OCI-LY3 (cell line): ENCODE results near the gene EPHA6.

ENCODE experiments used
- H2AFZ ChIP-seq: fragments of 200-600, 300-600 bp; shearing (Covaris generic); 2 replicates; pipeline ENCODE4 v1.6.0; 2014; ENCODE audit warnings: antibody characterized with exemption, low read depth, low read length
- H3K27ac ChIP-seq: fragments of 200-600, 300-600 bp; sonication (generic); 2 replicates; pipeline ENCODE4 v1.5.1; 2014; ENCODE audit warnings: mild to moderate bottlenecking, low read length, moderate library complexity, mixed read lengths
- H3K27me3 ChIP-seq: fragments of 200-600, 300-600 bp; sonication (generic); 2 replicates; pipeline ENCODE4 v1.6.1; 2014; ENCODE audit warnings: low read depth, low read length, mixed read lengths
- H3K36me3 ChIP-seq: fragments of 200-600, 300-600 bp; sonication (generic); replicated peaks from 2 replicates; pipeline ENCODE3; 2014; ENCODE audit warnings: low read depth, low read length, mixed read lengths
- H3K4me1 ChIP-seq: fragments of 300-600, 200-600 bp; sonication (generic); 2 replicates; pipeline ENCODE4 v1.6.1; 2014; ENCODE audit warnings: low read length, mixed read lengths
- H3K4me2 ChIP-seq: fragments of 200-600, 300-600 bp; sonication (generic); 2 replicates; pipeline ENCODE4 v1.6.1; 2014; ENCODE audit warnings: low read length, mixed read lengths
- H3K4me3 ChIP-seq: fragments of 300-600, 200-600 bp; sonication (generic); 2 replicates; pipeline ENCODE4 v1.5.1; 2014; ENCODE audit warnings: antibody characterized with exemption, mild to moderate bottlenecking, low read length, moderate library complexity
- H3K79me2 ChIP-seq: fragments of 300-600, 200-600 bp; shearing (Covaris generic); 2 replicates; pipeline ENCODE4 v1.6.1; 2014; ENCODE audit warnings: mild to moderate bottlenecking, low read length, mixed read lengths
- H3K9ac ChIP-seq: fragments of 300-600, 200-600 bp; shearing (Covaris generic); 2 replicates; pipeline ENCODE4 v1.6.0; 2014; ENCODE audit warnings: mild to moderate bottlenecking, low read length, moderate library complexity
- H3K9me3 ChIP-seq: fragments of 200-600, 300-600 bp; shearing (Covaris generic); 2 replicates; pipeline ENCODE4 v1.6.1; 2014; ENCODE audit warnings: low read length, mixed read lengths; ENCODE audit not compliant: insufficient read depth
- H4K20me1 ChIP-seq: fragments of 200-600, 300-600 bp; sonication (generic); 2 replicates; pipeline ENCODE4 v1.6.1; 2016; ENCODE audit warnings: low read length, mixed read lengths; ENCODE audit not compliant: insufficient read depth
- CTCF ChIP-seq: fragments of 200-600, 300-600 bp; sonication (generic); IDR thresholded peaks from 2 replicates; pipeline ENCODE4 v1.5.1; 2014; ENCODE audit warnings: antibody characterized with exemption, low read length, low read depth
- EZH2phosphoT487 ChIP-seq: fragments of 200-600 bp; shearing (Covaris generic); IDR thresholded peaks from 2 replicates; pipeline ENCODE4 v1.6.1; 2018; ENCODE audit warnings: antibody characterized with exemption, mixed run types, low read depth

The EPHA6 gene

DNA sequence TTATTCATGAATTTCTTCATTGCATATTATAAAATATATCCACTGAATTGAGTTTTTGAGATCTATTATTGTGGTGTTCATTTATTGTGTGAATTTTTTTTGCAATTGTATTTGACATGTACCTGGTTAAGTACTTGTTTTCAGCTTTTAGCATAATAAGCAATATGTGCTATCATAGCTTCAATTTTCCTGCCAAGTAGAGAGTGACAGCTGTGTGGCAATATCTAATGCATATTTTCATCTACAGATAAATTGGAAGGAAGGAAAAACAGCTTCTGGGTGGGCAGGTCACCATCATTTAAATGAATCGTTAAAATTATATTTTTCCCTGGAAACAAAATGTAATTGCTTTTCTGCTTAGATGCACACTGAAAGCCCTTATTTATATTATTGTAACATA is 296.9 kb downstream of the EPHA6 start:
- no peaks in the 10 kb centered on the region for H3K9me3 ChIP-seq
- no peaks in the 10 kb centered on the region for H4K20me1 ChIP-seq
- H3K36me3 ChIP-seq: no peaks in the 10 kb centered on the region
- H3K4me3 ChIP-seq: no peak overlapping the region
- no peak for TF ChIP-seq CTCF
- TF ChIP-seq EZH2phosphoT487: no peak
- no peak overlapping the region for H3K4me2 ChIP-seq
- H3K4me1 ChIP-seq: no peaks in the 10 kb centered on the region
- H3K9ac ChIP-seq: no peak overlapping the region
- H3K79me2 ChIP-seq: no peaks in the 10 kb centered on the region
- no peak overlapping the region for H2AFZ ChIP-seq
- no peaks in the 10 kb centered on the region for H3K27me3 ChIP-seq
- no peak overlapping the region for H3K27ac ChIP-seq

DNA sequence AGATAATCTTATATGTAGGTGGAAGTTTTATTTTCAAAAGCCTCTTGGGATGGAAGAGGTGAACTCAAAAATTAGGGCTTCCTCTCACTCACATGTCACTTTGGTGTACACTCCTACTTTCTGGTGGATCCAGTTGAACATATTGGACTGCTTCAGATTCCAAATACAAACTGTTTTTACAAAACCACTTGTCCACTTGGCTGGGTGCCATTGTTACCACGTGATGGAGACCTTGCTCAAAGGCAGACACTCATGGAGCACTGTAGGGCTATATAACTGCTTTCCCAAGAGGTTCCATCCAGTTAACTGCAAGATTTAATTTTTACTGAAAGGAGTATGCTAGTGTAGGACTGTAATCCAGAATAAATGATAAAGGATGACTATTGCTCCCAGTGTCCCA is 307.0 kb downstream of the EPHA6 start:
- Histone ChIP-seq H3K4me2 (no peak overlapping the region), H4K20me1 (no peaks in the 10 kb centered on the region), H3K79me2 (no peaks in the 10 kb centered on the region), H3K4me1 (peaks cover 22% of the 10 kb centered on the region), H3K27ac (no peak overlapping the region), H3K9ac (no peak overlapping the region), H3K4me3 (no peak overlapping the region), H3K9me3 (0 out of 2 replicates have a peak, but pooled peaks cover 10% of the 10 kb centered on the region), H2AFZ (no peak overlapping the region), H3K27me3 (no peaks in the 10 kb centered on the region), H3K36me3 (peaks cover 13% of the 10 kb centered on the region)
- TF ChIP-seq CTCF: no peak
- TF ChIP-seq EZH2phosphoT487: no peak

DNA sequence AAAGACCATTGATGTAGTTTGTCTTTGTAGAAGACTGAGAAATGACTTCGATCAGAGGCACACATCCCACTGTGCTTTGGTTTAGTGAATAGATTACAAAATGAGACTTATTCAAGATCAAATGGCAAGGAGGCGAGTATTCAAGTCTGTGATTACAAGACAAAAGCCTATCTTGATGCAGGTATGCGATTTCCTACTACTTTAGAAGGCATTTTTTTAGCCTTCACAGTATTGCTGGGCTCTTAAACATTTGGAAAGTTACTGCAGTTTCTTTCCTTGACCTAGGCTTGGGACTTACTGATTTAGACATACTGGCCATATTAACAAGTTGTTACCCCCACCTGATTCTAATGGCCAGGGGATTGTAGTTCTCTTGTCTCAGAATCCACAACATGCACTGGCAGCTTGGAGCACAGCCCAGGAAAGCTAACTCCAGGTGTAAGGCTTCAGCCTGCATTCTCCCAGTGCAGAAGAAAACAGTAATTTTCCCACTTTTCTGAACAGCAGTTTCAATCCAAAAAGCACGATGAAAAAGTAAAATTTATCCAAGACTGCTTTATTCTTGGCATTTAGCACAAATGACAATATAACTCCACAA is 311.6 kb downstream of the EPHA6 start:
- Histone ChIP-seq H3K79me2 (no peaks in the 10 kb centered on the region), H3K27ac (no peak overlapping the region)

DNA sequence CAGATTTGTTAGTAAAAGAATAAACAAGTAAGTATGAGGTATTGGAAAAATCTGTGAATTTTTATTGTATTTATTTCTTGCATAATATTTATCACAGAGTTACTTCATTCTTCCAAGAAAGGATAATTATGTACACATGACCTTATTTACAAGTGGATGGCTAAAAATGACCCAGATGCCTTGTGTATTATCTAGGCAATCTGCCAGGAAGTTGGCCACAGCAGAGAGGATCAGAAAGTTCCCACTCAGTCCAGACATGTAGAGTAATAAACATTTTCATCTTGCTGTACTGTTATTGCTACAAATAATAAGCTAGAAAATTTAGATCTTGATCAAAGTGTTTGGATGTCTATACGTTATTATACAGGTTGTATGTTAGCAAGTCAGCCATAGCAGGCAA is 317.1 kb downstream of the EPHA6 start:
- Histone ChIP-seq H3K9ac (no peak overlapping the region), H3K9me3 (no peaks in the 10 kb centered on the region), H3K4me3 (no peak overlapping the region), H2AFZ (no peak overlapping the region), H3K27ac (no peak overlapping the region), H3K4me2 (no peak overlapping the region), H3K4me1 (no peaks in the 10 kb centered on the region), H3K79me2 (no peaks in the 10 kb centered on the region), H3K36me3 (no peaks in the 10 kb centered on the region), H4K20me1 (no peaks in the 10 kb centered on the region), H3K27me3 (no peaks in the 10 kb centered on the region)
- no peak for TF ChIP-seq CTCF
- no peak for TF ChIP-seq EZH2phosphoT487

More for the DNA sequence above, 311.6 kb downstream of the EPHA6 start:
- H3K4me1 ChIP-seq: no peaks in the 10 kb centered on the region
- no peaks in the 10 kb centered on the region for H3K27me3 ChIP-seq
- H3K4me3 ChIP-seq: no peak overlapping the region
- TF ChIP-seq EZH2phosphoT487 (no peak), CTCF (no peak)
- H3K36me3 ChIP-seq: no peaks in the 10 kb centered on the region
- no peak overlapping the region for H2AFZ ChIP-seq
- no peak overlapping the region for H3K9ac ChIP-seq
- no peaks in the 10 kb centered on the region for H4K20me1 ChIP-seq
- H3K4me2 ChIP-seq: no peak overlapping the region
- H3K9me3 ChIP-seq: no peaks in the 10 kb centered on the region
